RWPE1 (cell line): Measurements from ENCODE around the gene SYTL3.
A peak's percentile ranks its signal among the peaks of the same experiment; 100 is the strongest.
"Not testable (repeated sequence)": the region's sequence is repeated elsewhere in the genome, so short reads cannot be mapped to it uniquely, and the experiment has no call there.

Experiments used
- CTCF ChIA-PET: fragments of 350-600 bp; sonication (Branson Sonifier 250); formaldehyde crosslinking; extraction: SDS; loops from one replicate; lab custom pipeline; 2021; lab: Yijun Ruan, JAX
- POLR2A ChIA-PET: fragments of 400-600 bp; formaldehyde crosslinking; extraction: SDS; loops from one replicate; lab custom pipeline; 2020; ENCODE audit warnings: antibody characterized with exemption; ENCODE audit not compliant: low non-redundant PET; lab: Yijun Ruan, JAX
- DNase-seq: peaks from one replicate; pipeline ENCODE4 v3.0.0; 2012; ENCODE audit warnings: low spot score
- H3K27ac ChIP-seq: fragments of 450-650 bp; 2 replicates; pipeline ENCODE4 v1.5.1; 2017
- CTCF ChIP-seq: fragments of 450-650 bp; conservative IDR thresholded peaks from 2 replicates; pipeline ENCODE4 v1.5.1; 2017; ENCODE audit warnings: low read depth, mild to moderate bottlenecking

SYTL3 gene

GRCh38 chr6:158611541-158612370 lies 38.1 kb upstream of the SYTL3 start:
- no peak overlapping the region for H3K27ac ChIP-seq
- DNase-seq: peak; percentile 27
- no peak for TF ChIP-seq CTCF
- ChIA-PET POLR2A (no interaction called here), CTCF (interaction anchor here (1.0 kb wide), 1 partner anchor 391 kb away, joined by 4 read pairs; no protein-coding TSS in a partner anchor)

- CTCF ChIA-PET, POLR2A ChIA-PET, H3K27ac ChIP-seq, DNase-seq: not testable (repeated sequence)
Measured at GRCh38 chr6:158614606-158615005, 35.2 kb upstream of the SYTL3 start.

GRCh38 chr6:158618289-158618688 lies 31.6 kb upstream of the SYTL3 start:
- POLR2A ChIA-PET, H3K27ac ChIP-seq, DNase-seq, CTCF ChIA-PET: not testable (repeated sequence)

GRCh38 chr6:158619922-158620801 lies 29.7 kb upstream of the SYTL3 start:
- CTCF ChIA-PET: interaction anchor here (1.1 kb wide), 1 partner anchor 23 kb away, joined by 3 read pairs; no protein-coding TSS in a partner anchor
- H3K27ac ChIP-seq: no peak overlapping the region
- DNase-seq: no peak
- POLR2A ChIA-PET: no interaction called here
- TF ChIP-seq CTCF: no peak

- no peak overlapping the region for H3K27ac ChIP-seq
- CTCF ChIA-PET: interaction anchor here (1.1 to 1.2 kb wide), 2 partner anchors 24 to 70 kb away, joined by 3 to 5 read pairs; no protein-coding TSS in a partner anchor
- DNase-seq: no peak
- TF ChIP-seq CTCF: no peak
- POLR2A ChIA-PET: no interaction called here
Measured at GRCh38 chr6:158620963-158621693, 28.7 kb upstream of the SYTL3 start.

- CTCF ChIA-PET: interaction anchor here (1.2 kb wide), 1 partner anchor 69 kb away, joined by 5 read pairs; no protein-coding TSS in a partner anchor
- no peak for DNase-seq
- TF ChIP-seq CTCF: no peak
- no peak overlapping the region for H3K27ac ChIP-seq
- POLR2A ChIA-PET: no interaction called here
Measured at GRCh38 chr6:158621694-158622544, 27.9 kb upstream of the SYTL3 start.
